GM10248 (cell line): ENCODE results near the gene LEF1.
A peak's percentile ranks its signal among the peaks of the same experiment; 100 is the strongest.

Experiments
- CTCF ChIA-PET: fragments of 300-600 bp; sonication (Branson Sonifier 250); formaldehyde crosslinking; extraction: SDS; loops from one replicate; lab custom pipeline; 2021; ENCODE audit warnings: antibody characterized with exemption; lab: Yijun Ruan, JAX
- POLR2A ChIA-PET: fragments of 350-650 bp; sonication (Branson Sonifier 250); formaldehyde crosslinking; extraction: SDS; loops from one replicate; lab custom pipeline; 2020; ENCODE audit warnings: antibody characterized with exemption; lab: Yijun Ruan, JAX
- DNase-seq: peaks from one replicate; pipeline ENCODE4 v3.0.0; 2012; ENCODE audit errors: extremely low spot score
- CTCF ChIP-seq: IDR thresholded peaks from 2 replicates; pipeline ENCODE4 v1.5.1; 2012; ENCODE audit warnings: mild to moderate bottlenecking, low read depth; ENCODE audit errors: extremely low read depth, missing control alignments, control extremely low read depth

The LEF1 gene

GRCh38 chr4:108031427-108032083 is 137.2 kb downstream of the LEF1 start:
- ChIA-PET POLR2A (no interaction called here), CTCF (interaction anchor here (1.0 to 16.4 kb wide), 16 partner anchors 8 to 541 kb away, joined by 3 to 157 read pairs (median 6); partner anchors contain the start of genes HADH and LEF1)

GRCh38 chr4:108030332-108030731 is 138.4 kb downstream of the LEF1 start:
- ChIA-PET CTCF (interaction anchor here (0.6 to 16.4 kb wide), 40 partner anchors 9 to 598 kb away, joined by 3 to 157 read pairs (median 4); partner anchors contain the start of genes HADH and LEF1), POLR2A (no interaction called here)
- peak; percentile 84 for TF ChIP-seq CTCF
- DNase-seq: peak; percentile 76

More at GRCh38 chr4:108031427-108032083, 137.2 kb downstream of the LEF1 start:
- TF ChIP-seq CTCF: no peak
- DNase-seq: no peak

GRCh38 chr4:108029731-108030130 is 139.0 kb downstream of the LEF1 start:
- POLR2A ChIA-PET: no interaction called here
- TF ChIP-seq CTCF: no peak
- DNase-seq: no peak

GRCh38 chr4:108029016-108029720 is 139.6 kb downstream of the LEF1 start:
- POLR2A ChIA-PET: no interaction called here
- DNase-seq: no peak
- no peak for TF ChIP-seq CTCF
- CTCF ChIA-PET: interaction anchor here (1.1 to 16.4 kb wide), 18 partner anchors 9 to 544 kb away, joined by 3 to 157 read pairs (median 6); partner anchors contain the start of gene HADH

More at GRCh38 chr4:108029731-108030130, 139.0 kb downstream of the LEF1 start:
- CTCF ChIA-PET: interaction anchor here (0.7 to 16.4 kb wide), 36 partner anchors 10 to 599 kb away, joined by 3 to 157 read pairs (median 4); partner anchors contain the start of gene HADH

- TF ChIP-seq CTCF: no peak
- ChIA-PET POLR2A (no interaction called here), CTCF (interaction anchor here (9.0 to 16.4 kb wide), 2 partner anchors 8 to 548 kb away, joined by 113 to 157 read pairs; no protein-coding TSS in a partner anchor)
- no peak for DNase-seq
These were observed 143.9 kb downstream of the LEF1 start for GRCh38 chr4:108024878-108025165.

- TF ChIP-seq CTCF: no peak
- POLR2A ChIA-PET: no interaction called here
- no peak for DNase-seq
- CTCF ChIA-PET: interaction anchor here (0.7 to 16.4 kb wide), 5 partner anchors 7 to 549 kb away, joined by 3 to 157 read pairs (median 4); no protein-coding TSS in a partner anchor
These were observed 144.5 kb downstream of the LEF1 start for GRCh38 chr4:108024085-108024877.
